Activated CD4-positive, alpha-beta T cell treated with anti-CD3 and anti-CD28 coated beads, Interleukin-2, amount 10 ng/mL, durations not matched to agents 24 days and 14 days (primary cell): ENCODE results near the gene PTPN1. TPM values are rescaled to one million over a fixed set of nuclear protein-coding genes. Genes with fewer than 3 reads are reported as not detected.
A peak's percentile ranks its signal among the peaks of the same experiment; 100 is the strongest.
"Not testable (repeated sequence)": the region's sequence is repeated elsewhere in the genome, so short reads cannot be mapped to it uniquely, and the experiment has no call there.

ENCODE experiments used
- DNase-seq: peaks from one replicate; pipeline ENCODE4 v3.0.0; 2022
- H3K27ac Mint-ChIP-seq: one replicate; pipeline ENCODE4 v1.8.0; 2022; ENCODE audit warnings: mild to moderate bottlenecking, mixed read lengths
- H3K27me3 Mint-ChIP-seq: one replicate; pipeline ENCODE4 v1.8.0; 2022; ENCODE audit warnings: mixed read lengths
- H3K36me3 Mint-ChIP-seq: one replicate; pipeline ENCODE4 v1.8.0; 2022; ENCODE audit warnings: low read depth, mild to moderate bottlenecking, mixed read lengths
- H3K4me1 Mint-ChIP-seq: one replicate; pipeline ENCODE4 v1.8.0; 2021; ENCODE audit warnings: mixed read lengths
- H3K4me3 Mint-ChIP-seq: one replicate; pipeline ENCODE4 v1.8.0; 2022; ENCODE audit warnings: mild to moderate bottlenecking, moderate library complexity, mixed read lengths
- H3K9me3 Mint-ChIP-seq: one replicate; pipeline ENCODE4 v1.8.0; 2021; ENCODE audit warnings: mixed read lengths
- intact Hi-C: fragments of 100-400 bp; cut with micrococcal nuclease; formaldehyde crosslinking; loops from one replicate; pipeline ENCODE4 v1.15.1; 2023
- total RNA-seq: library from RNA; stranded (reverse); gene quantifications from 2 replicates; pipeline ENCODE4 v1.2.3, GENCODE V29; 2022

The PTPN1 gene
- total RNA-seq, 1 donor from 2014 or later: 62.9 TPM

DNA sequence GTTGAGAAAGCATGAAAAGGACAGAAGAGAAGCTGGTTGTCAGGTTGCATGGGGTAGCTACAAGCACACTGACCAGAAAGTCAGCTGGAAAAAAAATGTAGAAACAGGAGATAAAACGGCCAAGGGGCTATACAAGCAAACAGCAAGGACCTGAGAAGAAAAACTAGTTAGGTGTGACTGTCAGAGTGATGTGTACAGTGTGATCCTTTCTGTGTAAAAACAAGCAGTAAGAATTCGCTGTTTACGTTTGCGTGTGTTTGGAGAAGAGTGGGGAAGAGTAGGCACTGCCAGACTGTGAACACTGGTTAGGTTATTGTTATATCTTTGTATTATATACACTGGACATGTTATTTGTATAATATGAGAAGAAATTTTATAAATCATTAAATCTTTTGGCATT, 28.1 kb downstream of the PTPN1 start:
- intact Hi-C loops: no loop called here
- Mint-ChIP-seq H3K36me3 (peaks cover 49% of the 10 kb centered on the region), H3K27me3 (no peaks in the 10 kb centered on the region), H3K4me3 (no peak overlapping the region), H3K4me1 (peaks cover 52% of the 10 kb centered on the region), H3K27ac (no peak overlapping the region), H3K9me3 (no peaks in the 10 kb centered on the region)
- DNase-seq: no peak

DNA sequence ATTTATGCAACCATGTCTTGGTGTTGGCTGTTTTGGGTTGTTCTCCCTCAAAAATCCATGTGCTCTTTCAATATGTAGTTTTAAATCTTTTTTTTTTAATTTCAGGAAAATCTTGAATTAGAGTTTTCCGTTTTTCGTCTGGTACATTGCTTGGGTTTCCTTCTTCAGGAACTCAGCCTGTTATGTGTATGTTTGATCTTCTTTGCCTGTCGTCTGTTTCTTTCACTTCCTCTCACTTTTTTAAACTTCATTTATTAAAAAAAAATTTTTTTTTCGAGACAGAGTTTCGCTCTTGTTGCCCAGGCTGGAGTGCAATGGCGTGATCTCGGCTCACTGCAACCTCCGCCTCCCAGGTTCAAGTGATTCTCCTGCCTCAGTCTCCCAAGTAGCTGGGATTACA, 29.6 kb downstream of the PTPN1 start:
- not testable (repeated sequence) for H3K4me3 Mint-ChIP-seq

DNA sequence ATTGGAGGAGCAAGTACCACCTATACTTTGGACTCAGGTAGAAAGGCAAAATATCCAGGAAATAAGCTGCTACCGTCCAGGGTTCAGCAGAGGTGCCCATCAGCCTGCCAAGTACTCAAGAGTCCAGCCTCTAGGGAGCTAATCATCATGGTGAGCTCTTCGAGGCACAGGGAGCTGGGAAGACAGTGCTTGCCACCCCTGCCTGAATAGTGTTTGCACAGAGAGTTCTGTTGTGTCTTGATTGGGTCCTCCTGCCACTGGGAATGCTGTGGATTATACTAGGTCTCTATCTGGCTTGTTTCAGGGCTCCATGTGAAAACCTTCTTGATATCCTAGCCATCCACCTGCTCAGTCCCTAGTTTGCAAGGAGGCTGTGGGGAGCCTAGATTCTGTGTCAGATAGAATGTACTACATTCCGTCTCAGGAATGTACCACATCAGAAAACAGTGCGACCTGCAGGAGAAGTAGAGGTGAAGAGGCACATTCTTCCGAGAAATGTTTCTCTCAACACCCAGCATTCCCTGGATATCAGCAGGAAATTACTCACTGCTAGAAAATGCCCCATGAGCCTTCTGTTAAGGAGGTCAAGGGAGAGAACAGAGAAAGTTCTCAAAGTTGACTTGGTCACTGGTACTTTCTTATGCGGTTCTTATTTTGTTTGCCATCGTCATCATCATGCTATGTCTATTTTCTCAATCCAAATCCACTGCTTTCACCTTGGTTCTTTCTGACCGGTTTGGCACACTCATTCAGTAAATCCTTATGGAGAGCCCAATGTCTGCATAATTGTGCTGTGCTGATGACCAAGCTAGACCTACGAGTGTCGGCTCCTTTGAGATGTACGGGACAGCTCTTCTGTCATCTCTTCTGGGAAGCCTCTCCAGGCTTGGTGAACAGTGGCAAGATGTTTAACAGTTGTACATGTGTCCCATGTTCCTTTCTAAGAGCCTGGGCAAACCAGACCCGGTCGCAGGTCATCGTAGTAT, 30.7 kb downstream of the PTPN1 start:
- Mint-ChIP-seq H3K4me3 (peak overlapping the region; percentile 26), H3K36me3 (peaks cover 40% of the 10 kb centered on the region), H3K9me3 (no peaks in the 10 kb centered on the region), H3K27me3 (no peaks in the 10 kb centered on the region), H3K27ac (peak overlapping the region; percentile 58), H3K4me1 (peaks cover 57% of the 10 kb centered on the region)
- intact Hi-C loops: loop anchor here (10.0 kb wide), 1 partner anchor 206 kb away; no protein-coding TSS in a partner anchor
- DNase-seq: no peak

More for the DNA sequence above, 29.6 kb downstream of the PTPN1 start:
- Mint-ChIP-seq H3K36me3 (peaks cover 46% of the 10 kb centered on the region), H3K4me1 (peaks cover 56% of the 10 kb centered on the region)
- H3K27ac Mint-ChIP-seq, DNase-seq, H3K9me3 Mint-ChIP-seq, H3K27me3 Mint-ChIP-seq: not testable (repeated sequence)
- intact Hi-C loops: loop anchor here (10.0 kb wide), 1 partner anchor 205 kb away; no protein-coding TSS in a partner anchor

DNA sequence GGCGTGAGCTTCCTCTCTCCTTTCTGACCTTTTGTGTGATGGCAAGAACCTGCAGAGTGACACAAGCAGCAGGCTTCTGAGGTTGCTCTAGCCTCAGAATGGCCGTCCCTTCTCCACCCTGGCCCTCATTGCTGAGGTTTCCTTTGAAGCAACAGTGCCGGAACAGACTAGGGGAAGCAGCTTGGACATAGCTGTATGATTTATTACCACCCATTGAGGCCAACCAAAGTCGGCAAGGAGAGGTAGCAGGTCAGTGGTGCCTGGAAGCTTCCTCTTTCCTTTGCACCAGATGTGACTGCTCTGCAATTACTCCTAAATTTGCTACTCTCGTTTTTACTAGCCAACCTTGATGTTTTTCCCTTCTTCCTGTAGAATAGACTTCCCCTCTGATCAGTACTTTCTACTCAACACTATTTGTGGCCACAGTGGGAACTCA, 31.4 kb downstream of the PTPN1 start:
- Mint-ChIP-seq H3K9me3 (no peaks in the 10 kb centered on the region), H3K36me3 (peaks cover 41% of the 10 kb centered on the region), H3K27me3 (no peaks in the 10 kb centered on the region), H3K4me1 (peaks cover 61% of the 10 kb centered on the region), H3K27ac (peak overlapping the region; percentile 58), H3K4me3 (peak overlapping the region; percentile 26)
- DNase-seq: no peak
- intact Hi-C loops: loop anchor here (10.0 kb wide), 1 partner anchor 207 kb away; no protein-coding TSS in a partner anchor

DNA sequence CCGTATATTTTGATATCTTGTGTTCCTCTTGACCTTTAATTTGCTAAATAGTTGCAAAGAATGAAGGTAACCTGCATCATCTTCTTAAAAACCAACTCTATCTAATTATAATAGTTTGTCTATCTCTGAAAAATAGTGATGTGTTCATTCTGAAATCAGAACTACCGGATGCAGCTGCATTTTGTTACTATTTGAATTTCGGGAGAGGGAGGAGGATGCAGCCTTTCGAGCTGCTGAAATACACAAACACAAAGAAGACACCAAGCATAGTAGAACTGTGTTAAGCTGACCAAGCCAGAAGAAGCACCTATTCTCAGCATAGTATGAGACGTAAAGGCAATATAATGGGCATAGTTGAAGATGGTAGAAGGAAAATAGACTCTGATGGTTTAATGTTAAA, 33.1 kb downstream of the PTPN1 start:
- intact Hi-C loops: loop anchor here (10.0 kb wide), 1 partner anchor 209 kb away; no protein-coding TSS in a partner anchor
- Mint-ChIP-seq H3K27me3 (no peaks in the 10 kb centered on the region), H3K27ac (no peak overlapping the region), H3K36me3 (peaks cover 39% of the 10 kb centered on the region), H3K9me3 (no peaks in the 10 kb centered on the region), H3K4me1 (peaks cover 61% of the 10 kb centered on the region), H3K4me3 (peak overlapping the region; percentile 4)
- DNase-seq: no peak

- Mint-ChIP-seq H3K4me1 (peaks cover 69% of the 10 kb centered on the region), H3K4me3 (peak overlapping the region; percentile 77), H3K27me3 (no peaks in the 10 kb centered on the region), H3K9me3 (no peaks in the 10 kb centered on the region), H3K36me3 (peaks cover 47% of the 10 kb centered on the region), H3K27ac (peak overlapping the region; percentile 90)
- intact Hi-C loops: loop anchor here (10.0 kb wide), 1 partner anchor 210 kb away; no protein-coding TSS in a partner anchor
- DNase-seq: no peak
Observed at GRCh38 chr20:50545126-50545525, 34.9 kb downstream of the PTPN1 start.

DNA sequence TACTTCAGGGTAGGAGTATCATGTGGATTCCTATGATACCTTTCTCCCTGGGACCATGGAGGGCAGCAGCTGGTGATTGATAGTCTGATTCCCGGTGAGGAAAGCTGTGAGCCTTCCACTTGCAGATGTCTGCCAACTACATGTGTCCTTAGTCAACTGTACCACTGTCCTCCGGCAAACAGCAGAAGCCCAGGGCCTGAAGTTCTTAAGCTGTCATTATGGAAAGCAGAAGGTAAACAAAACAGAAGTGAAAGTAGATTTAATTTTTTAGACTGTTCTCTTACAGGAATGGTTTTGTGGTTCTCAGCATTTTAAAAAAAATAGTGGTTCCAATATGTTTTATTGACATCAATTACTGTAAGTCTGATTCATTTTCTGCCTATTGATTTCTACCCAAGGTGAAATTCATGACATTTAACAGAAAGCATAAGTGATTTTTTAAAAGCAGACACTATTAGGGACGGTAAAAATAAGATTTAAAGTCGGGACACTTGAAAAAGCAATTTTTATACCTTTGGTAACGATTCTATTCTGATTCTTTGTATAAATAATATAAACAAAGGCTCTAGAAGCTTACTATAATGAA, 36.6 kb downstream of the PTPN1 start:
- H3K36me3 Mint-ChIP-seq: peaks cover 43% of the 10 kb centered on the region
- peak overlapping the region; percentile 77 for H3K4me3 Mint-ChIP-seq
- peak overlapping the region; percentile 90 for H3K27ac Mint-ChIP-seq
- H3K9me3 Mint-ChIP-seq: no peaks in the 10 kb centered on the region
- intact Hi-C loops: loop anchor here (1.0 to 10.0 kb wide), 4 partner anchors 8 to 212 kb away; no protein-coding TSS in a partner anchor
- peaks cover 54% of the 10 kb centered on the region for H3K4me1 Mint-ChIP-seq
- peak; percentile 81 for DNase-seq
- H3K27me3 Mint-ChIP-seq: no peaks in the 10 kb centered on the region

GRCh38 chr20:50547964-50548363, 37.8 kb downstream of the PTPN1 start:
- H3K36me3 Mint-ChIP-seq: peaks cover 39% of the 10 kb centered on the region
- H3K4me1 Mint-ChIP-seq: peaks cover 45% of the 10 kb centered on the region
- DNase-seq: no peak
- peak overlapping the region; percentile 24 for H3K4me3 Mint-ChIP-seq
- intact Hi-C loops: loop anchor here (1.0 to 10.0 kb wide), 4 partner anchors 7 to 213 kb away; no protein-coding TSS in a partner anchor
- H3K9me3 Mint-ChIP-seq: no peaks in the 10 kb centered on the region
- no peaks in the 10 kb centered on the region for H3K27me3 Mint-ChIP-seq
- H3K27ac Mint-ChIP-seq: peak overlapping the region; percentile 72

GRCh38 chr20:50548396-50548795, 38.2 kb downstream of the PTPN1 start:
- peak overlapping the region; percentile 14 for H3K27ac Mint-ChIP-seq
- peaks cover 42% of the 10 kb centered on the region for H3K4me1 Mint-ChIP-seq
- no peaks in the 10 kb centered on the region for H3K9me3 Mint-ChIP-seq
- H3K27me3 Mint-ChIP-seq: no peaks in the 10 kb centered on the region
- H3K4me3 Mint-ChIP-seq: no peak overlapping the region
- H3K36me3 Mint-ChIP-seq: peaks cover 38% of the 10 kb centered on the region
- DNase-seq: no peak
- intact Hi-C loops: loop anchor here (10.0 kb wide), 1 partner anchor 214 kb away; no protein-coding TSS in a partner anchor

- peaks cover 30% of the 10 kb centered on the region for H3K36me3 Mint-ChIP-seq
- peak overlapping the region; percentile 5 for H3K4me3 Mint-ChIP-seq
- no peak for DNase-seq
- H3K27me3 Mint-ChIP-seq: no peaks in the 10 kb centered on the region
- H3K4me1 Mint-ChIP-seq: peaks cover 31% of the 10 kb centered on the region
- peak overlapping the region; percentile 17 for H3K27ac Mint-ChIP-seq
- intact Hi-C loops: no loop called here
- no peaks in the 10 kb centered on the region for H3K9me3 Mint-ChIP-seq
Observed at GRCh38 chr20:50550531-50550930, 40.3 kb downstream of the PTPN1 start.

GRCh38 chr20:50551288-50551687, 41.1 kb downstream of the PTPN1 start:
- peak overlapping the region; percentile 83 for H3K27ac Mint-ChIP-seq
- no peaks in the 10 kb centered on the region for H3K9me3 Mint-ChIP-seq
- H3K27me3 Mint-ChIP-seq: no peaks in the 10 kb centered on the region
- peak overlapping the region; percentile 45 for H3K4me3 Mint-ChIP-seq
- H3K36me3 Mint-ChIP-seq: peaks cover 32% of the 10 kb centered on the region
- H3K4me1 Mint-ChIP-seq: peaks cover 28% of the 10 kb centered on the region
- intact Hi-C loops: loop anchor here (1.0 kb wide), 1 partner anchor 10 kb away; no protein-coding TSS in a partner anchor
- peak; percentile 73 for DNase-seq

GRCh38 chr20:50552979-50553378, 42.8 kb downstream of the PTPN1 start:
- intact Hi-C loops: no loop called here
- DNase-seq: no peak
- Mint-ChIP-seq H3K4me1 (peaks cover 22% of the 10 kb centered on the region), H3K9me3 (no peaks in the 10 kb centered on the region), H3K27ac (no peak overlapping the region), H3K27me3 (no peaks in the 10 kb centered on the region), H3K36me3 (peaks cover 34% of the 10 kb centered on the region), H3K4me3 (no peak overlapping the region)

DNA sequence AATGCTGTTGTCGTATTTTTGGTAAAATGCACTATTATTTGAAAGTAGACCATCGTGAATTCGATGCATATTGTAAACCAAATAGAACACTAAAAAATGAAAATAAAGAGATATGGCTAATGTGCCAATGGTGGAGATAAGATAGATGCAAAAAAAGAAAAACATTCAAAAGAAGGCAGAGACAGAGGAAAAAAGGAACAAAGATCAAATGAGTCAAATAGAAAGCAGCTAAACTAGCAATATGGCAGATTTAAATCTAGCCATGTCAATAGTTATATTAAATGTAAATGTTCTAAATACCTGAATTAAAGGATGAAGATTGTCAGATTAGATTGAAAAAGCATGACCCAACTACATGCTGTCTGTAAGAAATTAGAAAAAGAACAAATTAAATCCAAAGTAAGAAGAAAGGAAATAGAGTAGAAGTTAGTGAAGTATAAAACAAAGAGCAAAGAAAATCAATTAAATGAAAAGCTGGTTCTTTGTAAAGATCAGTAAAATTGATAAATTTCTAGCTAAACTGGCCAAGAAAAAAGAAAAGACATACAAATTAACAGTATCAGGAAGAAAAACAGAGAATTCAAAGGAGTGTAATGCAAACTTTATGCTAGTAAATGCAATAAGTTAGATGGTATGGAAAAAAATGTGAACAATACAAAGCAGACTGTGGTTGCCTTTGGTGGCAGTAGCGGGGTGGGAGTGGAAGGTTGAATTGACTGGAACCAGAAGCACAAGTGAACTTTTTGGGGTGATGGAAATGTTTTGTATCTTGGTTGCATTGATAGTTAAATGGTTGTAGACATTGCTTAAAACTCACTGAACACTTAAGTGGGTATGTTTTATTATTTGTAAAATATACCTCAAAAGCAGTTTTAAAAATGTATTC, 44.8 kb downstream of the PTPN1 start:
- H3K27ac Mint-ChIP-seq: no peak overlapping the region
- H3K27me3 Mint-ChIP-seq: no peaks in the 10 kb centered on the region
- intact Hi-C loops: loop anchor here (1.0 kb wide), 1 partner anchor 8 kb away; no protein-coding TSS in a partner anchor
- H3K4me1 Mint-ChIP-seq: peaks cover 22% of the 10 kb centered on the region
- peaks cover 36% of the 10 kb centered on the region for H3K36me3 Mint-ChIP-seq
- no peak overlapping the region for H3K4me3 Mint-ChIP-seq
- no peak for DNase-seq
- no peaks in the 10 kb centered on the region for H3K9me3 Mint-ChIP-seq
